ENCODE data around the gene IP6K1.

DNA sequence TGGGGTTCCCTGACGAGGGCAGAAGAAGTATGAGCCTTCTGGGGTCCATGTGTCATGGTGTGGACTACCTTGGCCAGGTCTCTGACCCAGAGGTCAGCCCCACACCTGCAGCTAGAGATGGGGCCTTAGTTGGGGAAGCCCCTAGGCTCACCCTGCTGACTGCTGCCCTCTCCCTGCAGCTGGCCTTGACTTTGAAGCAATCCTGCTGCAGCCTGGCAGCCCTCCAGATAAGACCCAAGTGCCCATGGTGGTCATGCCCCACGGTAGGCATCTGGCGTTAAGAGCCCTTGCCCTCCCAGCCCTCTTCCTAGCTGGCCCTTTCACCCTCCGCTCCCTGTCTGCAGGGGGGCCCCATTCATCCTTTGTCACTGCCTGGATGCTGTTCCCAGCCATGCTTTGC is 104.8 kb downstream of the IP6K1 start:
- TF ChIP-seq, protein P1, sequence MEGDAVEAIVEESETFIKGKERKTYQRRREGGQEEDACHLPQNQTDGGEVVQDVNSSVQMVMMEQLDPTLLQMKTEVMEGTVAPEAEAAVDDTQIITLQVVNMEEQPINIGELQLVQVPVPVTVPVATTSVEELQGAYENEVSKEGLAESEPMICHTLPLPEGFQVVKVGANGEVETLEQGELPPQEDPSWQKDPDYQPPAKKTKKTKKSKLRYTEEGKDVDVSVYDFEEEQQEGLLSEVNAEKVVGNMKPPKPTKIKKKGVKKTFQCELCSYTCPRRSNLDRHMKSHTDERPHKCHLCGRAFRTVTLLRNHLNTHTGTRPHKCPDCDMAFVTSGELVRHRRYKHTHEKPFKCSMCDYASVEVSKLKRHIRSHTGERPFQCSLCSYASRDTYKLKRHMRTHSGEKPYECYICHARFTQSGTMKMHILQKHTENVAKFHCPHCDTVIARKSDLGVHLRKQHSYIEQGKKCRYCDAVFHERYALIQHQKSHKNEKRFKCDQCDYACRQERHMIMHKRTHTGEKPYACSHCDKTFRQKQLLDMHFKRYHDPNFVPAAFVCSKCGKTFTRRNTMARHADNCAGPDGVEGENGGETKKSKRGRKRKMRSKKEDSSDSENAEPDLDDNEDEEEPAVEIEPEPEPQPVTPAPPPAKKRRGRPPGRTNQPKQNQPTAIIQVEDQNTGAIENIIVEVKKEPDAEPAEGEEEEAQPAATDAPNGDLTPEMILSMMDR (optimal IDR thresholded peaks at IDR 0.05 in 1 of 3, IDR thresholded peaks at IDR 0.05 in 1 of 3, conservative IDR thresholded peaks at IDR 0.05 in 1 of 3; ENCODE audit: extremely low read depth in 1 of 3, insufficient read depth in 2 of 3, low read length in 3 of 3), result no peak
- no peak for TF ChIP-seq EZH2 (IDR thresholded peaks at IDR 0.05; ENCODE audit: low read length)
